NCI-H2196 (cell line): ENCODE data around the gene RAMAC.
"Not testable (repeated sequence)": the region's sequence is repeated elsewhere in the genome, so short reads cannot be mapped to it uniquely, and the experiment has no call there.

Experiments used
- DNase-seq: peaks from one replicate; lab custom pipeline; 2025; ENCODE audit not compliant: unreplicated experiment; lab: John Stamatoyannopoulos, UW

Gene RAMAC

DNA sequence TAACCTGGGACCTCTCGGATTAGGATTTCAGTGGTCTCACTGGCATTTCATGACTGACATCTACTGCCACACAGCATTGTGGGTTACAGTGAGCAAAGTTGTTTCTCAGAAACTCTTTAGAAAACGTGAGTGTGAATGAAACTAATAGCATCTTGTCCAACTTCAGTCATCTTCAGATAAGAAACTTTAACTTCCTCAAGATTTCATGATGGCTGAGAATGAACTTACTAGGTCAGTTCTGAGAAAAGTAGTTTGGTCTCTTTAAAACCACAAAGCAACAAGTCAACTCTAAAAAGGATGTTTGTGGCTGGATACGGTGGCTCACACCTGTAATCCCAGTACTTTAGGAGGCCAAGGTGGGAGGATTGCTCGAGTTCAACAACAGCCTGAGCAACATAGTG lies 19.3 kb upstream of the RAMAC start:
- DNase-seq: no peak

DNA sequence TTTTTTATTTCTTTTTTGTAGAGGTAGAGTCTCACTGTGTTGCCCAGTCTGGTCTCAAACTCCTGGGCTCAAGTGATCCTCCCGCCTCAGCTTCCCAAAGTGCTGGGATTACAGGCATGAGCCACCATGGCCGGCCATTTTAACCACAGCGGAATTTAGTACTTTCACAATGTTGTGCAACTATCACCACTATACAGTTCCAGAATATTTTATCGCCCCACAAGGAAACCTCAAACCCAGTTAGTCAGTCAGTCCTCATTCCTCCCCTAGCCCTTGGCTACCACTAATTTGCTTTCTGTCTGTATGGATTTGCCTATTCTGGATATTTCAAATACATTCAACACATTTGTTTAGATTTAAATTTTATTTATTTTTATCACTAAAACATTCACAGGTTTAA lies 17.9 kb upstream of the RAMAC start:
- no peak for DNase-seq

DNA sequence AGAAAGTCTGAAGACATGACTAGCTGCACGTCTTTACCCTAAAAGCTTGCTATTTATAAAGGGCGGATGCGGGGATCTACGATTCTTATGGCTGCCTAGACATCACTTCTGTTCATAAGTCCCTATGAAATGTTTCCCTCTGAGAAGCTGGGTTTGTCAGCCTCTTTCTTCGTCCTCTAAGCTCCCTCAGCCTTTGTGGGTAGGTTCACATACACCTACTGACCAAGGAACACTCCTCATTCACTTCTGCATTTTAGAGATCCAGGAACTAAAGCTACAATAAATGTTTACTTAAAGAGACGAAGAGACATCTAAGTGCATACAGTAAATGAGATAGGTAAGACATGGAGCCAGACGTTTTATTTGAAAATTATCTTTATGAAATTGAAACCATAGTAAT lies 16.7 kb upstream of the RAMAC start:
- no peak for DNase-seq

DNA sequence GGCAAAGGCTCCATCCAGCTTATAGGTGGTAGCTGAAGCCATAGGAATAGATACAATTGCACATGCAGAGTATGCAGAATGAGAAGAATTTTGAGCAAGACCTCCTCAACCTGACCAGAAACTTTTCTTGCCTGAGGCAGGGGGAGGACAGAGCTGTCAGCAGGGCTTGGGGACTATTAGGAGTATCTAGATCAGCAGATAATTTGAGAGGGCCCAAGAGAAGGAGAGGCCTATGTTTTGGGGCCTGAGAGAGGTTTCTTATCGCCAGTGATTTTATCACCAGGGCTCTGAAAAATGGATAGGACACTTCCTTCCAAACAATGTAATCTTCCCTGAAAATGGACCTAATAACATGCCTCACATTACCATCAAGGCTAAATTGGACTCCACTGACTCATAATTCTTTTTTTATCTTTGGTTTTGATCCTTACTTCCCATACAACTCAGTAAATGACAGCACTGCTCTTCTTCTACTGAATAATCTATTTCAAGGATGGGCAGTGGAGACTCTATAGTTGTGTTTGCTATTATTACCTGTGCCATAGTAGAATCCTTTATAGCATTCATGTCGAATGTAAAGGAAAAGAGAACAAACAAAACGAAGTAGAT lies 15.8 kb upstream of the RAMAC start:
- no peak for DNase-seq

DNA sequence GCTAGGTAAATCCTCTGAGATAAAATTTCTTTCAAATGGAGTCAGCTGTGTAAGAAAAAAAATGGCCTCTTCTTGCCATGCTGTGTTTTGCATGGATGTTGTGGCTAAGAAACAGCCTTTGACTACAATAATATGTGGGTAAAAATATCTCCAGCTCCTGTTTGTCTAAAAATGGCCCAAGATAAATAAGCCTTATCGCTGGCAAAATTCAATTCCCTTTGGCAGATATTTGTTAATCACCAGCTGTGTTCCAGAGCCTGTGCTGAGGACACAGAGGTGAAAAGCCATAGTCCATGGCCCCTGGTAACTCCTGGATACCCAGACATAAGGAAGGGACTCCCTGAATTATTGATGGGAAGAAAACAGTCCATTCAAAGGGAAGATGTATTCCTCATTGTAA lies 15.3 kb upstream of the RAMAC start:
- no peak for DNase-seq

DNA sequence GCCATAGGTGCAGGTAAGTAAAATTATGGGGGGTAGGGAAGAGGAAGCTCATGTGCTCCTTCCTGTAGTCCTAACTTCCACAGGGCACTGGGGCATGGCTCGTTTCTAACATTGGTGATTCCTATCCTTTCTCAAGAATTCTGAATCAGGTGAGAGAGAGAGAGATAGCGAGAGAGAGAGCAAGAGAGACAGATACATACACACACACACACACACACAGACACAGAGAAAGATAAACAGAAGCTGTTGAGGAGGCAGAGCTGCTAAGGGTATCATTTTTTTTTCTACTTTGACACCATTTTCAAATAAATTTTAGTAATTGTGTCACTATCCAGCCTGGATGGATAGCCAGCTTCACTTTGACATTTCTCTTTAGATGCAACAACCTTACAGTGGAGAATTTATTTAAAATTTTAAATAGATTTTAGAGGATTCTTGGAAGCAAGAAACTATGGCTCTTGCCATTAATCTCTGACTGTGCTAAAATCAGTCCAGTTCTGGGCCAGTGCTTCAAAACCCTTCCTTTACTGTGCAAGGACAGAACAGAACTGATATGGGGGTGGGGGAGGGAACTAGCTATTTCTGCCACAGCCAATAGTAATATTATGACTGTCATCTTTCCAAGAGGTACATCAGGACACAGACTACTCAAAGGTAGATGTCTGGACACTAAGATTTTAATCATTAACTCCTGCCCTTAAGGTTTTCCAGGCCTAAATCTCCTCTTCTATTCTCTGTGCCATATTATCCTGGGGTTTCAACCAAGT lies 14.6 kb upstream of the RAMAC start:
- no peak for DNase-seq

DNA sequence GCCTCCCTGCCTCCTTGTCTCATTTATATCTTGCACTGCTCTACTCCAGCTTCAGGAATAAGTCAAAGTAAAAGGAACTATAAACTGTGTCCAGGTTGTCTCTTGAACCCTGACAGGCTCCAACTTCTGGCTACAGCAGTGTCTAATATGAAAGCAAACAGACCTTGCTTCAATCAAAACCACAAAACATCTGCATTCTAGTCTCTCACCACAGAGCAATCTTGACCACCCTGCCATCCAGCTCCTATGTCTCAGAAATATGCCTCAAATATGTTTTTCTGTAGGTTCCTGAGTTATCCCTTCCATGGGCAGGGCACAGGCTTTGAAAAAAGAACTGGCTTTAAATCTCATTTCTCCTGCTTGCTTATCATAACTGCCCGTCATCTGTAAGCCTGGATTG lies 13.0 kb upstream of the RAMAC start:
- no peak for DNase-seq

DNA sequence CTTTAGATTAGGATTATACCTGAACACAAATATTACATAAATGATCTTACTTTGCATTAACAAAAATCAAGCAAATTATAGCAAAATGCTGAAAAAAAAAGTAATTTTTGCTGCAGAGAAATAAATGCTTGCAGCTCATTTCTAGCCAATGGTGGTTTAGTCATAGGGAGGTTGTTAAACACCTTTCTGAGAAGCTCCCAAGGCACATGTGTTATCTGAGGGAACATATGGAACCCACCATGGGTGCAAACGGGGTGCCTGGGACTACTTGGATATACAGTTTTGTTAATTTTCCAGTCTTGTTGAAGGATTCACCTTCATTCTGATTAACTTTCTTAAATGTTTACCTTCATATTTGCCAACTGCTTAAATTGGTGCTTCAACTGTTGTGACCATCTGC lies 8.9 kb upstream of the RAMAC start:
- no peak for DNase-seq

DNA sequence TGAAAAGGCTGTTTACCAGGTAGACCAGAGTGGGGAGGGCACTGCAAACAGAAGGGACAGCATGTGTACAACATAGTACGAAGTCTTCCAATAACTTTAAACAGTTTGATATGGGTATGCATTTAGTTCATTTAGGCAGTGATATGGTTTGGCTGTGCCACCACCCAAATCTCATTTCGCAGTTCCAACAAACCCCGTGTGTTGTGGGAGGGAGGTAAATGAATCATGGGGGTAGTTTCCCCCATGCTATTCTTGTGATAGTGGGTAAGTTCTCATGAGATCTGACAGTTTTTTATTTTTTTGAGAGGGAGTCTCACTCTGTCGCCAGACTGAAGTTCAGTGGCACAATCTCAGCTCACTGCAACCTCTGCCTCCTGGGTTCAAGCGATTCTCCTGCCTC lies 7.6 kb upstream of the RAMAC start:
- no peak for DNase-seq

DNA sequence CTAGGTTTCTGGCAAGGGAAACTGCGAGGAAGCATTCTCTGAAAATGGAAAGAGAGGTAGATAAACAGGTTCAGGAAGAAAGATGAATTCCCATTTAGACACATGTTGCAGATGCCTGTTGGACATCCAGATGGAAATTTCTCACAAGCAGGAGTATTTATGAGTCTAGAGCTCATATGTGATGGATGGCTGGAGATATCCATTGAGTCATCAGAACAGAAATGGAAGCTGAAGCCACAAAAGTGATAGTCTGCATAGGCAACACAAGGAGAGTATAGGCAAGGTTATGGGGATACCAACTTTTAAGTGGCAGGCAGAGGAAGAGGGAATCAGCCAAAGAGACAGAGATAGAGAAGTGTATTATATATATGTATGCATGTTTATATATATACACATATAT lies 6.3 kb upstream of the RAMAC start:
- DNase-seq: no peak

DNA sequence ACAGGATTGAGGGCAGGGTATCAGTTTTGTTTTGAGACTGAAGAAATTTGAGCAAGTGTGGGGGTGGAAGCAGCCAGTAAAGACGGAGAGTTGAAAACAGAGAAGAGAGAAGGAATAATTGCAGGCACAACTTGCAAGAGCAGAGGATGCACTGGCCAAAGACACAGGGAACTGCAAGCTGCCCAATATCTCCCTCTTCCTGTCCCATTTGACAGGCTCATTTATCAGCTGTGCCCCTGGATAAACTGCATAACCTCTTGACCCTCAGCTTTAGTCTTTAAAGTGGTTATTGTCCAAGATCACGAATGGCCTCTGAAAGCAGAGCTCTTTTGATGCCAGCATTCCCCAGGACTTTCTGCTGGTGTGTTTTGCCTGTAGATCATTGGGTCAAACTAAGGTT lies 5.0 kb upstream of the RAMAC start:
- DNase-seq: no peak

DNA sequence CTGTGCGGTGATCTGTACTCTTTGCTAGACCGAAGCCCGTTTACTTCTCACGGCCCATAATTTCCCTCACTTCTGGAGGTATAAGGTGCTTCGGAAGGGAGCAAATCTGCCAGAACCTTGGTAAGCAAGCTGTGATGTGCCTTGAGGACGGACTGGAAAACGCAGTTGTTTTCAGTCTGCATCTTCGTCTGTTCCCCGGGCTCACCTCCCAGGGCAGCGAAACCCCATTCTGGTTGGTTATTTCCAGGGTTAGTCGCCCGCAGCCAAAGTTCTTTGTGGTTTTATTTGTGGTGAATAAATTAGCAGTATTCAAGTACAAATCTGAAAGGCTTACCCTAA lies 401 bp downstream of the RAMAC start:
- DNase-seq: no peak

DNA sequence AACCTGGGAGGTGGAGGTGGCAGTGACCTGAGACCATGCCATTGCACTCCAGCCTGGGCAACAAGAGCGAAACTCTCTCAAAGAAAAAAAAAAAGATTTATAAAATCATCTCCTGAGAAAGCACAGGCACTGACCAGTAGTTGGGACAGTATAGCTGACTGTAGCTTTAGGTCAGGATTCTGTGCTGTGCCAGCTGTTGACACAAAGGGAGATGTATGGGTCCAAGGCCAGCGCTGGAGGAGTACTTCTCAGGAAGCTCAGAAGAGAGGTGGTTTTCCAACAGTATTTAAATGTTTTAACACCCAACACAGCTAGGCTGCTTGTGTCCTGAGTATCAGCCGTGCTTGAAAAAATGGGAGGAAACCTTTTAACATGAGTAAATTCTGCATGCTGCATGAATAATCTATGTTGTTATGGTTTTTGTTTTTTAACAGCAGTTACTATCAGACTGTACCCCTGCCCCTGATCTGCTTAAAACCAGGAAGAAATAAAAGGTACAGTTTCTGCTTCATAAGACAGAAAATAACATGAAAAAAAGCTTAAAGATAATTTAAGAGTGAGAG lies 6.5 kb downstream of the RAMAC start:
- no peak for DNase-seq

DNA sequence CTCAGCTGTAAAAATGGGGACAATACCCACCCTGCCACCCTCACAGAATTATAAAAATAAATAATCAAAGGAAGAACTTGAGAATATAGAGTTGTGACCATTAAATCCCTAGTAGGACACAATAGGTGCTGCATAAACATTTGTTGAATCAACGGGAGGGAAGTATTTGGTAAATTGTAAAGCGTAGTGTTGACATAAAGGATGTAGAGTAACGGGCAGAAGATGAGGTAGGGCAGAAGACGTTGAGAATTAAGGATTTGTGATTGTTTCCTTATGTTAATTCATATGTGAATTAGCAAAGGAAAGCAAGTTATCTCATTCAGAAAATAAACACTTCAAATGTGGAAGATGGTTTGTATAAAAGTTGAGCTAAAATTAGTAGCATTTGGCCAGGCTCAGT lies 7.1 kb downstream of the RAMAC start:
- no peak for DNase-seq

DNA sequence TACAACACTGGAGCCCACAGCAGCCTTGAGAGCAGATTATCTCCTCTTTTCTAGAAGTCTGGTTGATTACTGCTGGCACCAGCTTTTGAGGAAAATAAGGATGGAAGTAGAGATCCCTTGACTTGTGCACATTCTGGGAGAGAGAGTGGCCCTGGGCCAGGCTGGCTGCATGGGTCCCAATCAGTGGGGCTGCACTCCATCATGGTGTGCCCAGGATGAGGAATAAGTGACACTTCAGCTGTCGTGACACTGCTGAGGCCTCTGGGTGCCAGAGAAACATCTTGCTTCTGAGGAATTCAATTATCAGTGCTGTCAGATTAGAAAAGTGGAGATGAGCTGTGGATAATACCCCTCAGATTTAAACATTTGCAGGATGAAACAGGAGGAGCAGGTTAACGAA lies 9.1 kb downstream of the RAMAC start:
- DNase-seq: no peak

DNA sequence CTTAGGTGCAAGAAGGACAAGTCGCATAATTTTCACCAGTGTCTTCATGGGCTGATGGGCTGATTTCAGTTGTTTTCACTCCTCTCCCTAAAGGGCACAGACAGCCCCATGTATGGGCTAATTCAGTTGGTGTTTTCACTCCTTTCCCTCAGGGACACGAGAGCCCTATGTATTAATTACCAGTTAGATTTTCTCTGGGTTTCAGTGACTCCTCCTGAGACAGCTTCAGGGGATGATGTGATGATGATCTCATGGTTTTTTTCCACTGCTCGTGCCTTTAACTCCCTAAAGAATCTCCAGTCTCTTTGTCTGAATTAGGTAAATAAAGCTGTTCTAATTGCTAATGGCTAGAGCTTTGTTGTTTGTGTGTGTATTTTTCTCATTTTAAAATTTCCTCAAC lies 9.9 kb downstream of the RAMAC start:
- no peak for DNase-seq

DNA sequence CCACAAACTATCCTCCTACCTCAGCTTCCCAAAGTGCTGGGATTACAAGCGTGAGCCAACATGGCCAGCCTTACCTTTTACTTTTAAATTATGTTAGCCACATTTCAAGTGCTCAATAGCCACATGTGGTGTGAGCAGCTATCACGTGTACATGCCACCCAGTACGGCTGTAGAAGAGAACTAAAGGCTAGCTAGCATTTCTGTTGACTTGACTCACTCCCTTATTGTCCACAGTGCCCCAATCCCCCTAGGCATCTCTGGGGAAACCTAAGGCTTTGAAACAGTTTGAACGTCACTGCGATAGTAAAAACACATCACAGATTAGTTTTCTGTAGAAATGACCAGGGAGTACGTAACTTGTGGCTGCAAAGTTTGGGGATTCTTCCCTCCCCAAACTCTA lies 13.4 kb downstream of the RAMAC start:
- no peak for DNase-seq

DNA sequence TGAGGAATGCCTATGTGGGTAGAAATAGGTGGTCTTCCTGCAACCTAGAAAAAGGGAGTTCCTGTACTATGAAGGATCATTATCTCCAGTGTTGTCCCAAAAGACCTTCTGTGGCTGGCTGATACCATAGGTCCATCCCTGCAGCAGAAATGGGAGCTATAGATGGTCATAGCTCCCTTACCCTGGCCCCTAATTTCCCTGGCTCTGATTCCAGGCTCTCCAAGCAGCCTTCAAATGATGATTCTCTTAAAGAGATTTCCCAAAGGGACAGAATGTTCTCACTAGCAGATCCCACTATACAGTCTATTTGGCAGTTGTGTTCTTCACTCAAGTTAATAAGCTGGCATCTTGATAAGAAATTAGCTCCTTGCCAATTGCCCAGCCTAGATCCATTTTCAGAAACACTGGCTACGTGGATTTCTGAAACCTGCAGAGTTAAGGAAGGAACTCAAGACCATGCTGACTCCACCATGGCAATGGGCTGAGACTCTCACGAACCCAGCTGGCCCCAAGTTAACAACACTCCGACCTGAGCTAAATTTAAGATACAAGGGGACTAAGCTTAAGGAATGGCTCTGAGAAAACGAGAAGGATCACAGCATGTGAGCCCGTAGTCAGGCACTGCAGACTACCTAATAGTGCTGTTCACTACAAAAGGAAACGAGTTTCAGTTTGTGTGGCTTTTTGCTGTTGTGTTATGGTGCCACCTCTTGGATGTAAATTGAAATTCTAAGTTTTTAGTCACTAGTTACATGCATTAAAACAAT lies 14.1 kb downstream of the RAMAC start:
- peak; percentile 13 for DNase-seq

DNA sequence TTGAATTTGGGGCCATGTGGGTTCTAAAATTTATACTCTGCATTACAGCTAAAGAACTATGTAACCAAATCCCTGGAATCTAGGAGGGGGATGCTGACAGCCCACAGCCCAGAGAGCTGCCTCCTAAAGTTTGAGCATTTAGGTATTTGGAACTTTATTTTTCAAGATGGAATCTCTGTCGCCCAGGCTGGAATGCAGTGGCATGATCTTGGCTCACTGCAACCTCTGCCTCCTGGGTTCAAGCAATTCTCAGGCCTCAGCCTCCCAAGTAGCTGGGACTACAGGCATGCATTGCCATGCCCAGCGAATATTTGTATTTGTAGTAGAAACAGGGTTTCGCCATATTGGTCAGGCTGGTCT lies 14.6 kb downstream of the RAMAC start:
- not testable (repeated sequence) for DNase-seq

DNA sequence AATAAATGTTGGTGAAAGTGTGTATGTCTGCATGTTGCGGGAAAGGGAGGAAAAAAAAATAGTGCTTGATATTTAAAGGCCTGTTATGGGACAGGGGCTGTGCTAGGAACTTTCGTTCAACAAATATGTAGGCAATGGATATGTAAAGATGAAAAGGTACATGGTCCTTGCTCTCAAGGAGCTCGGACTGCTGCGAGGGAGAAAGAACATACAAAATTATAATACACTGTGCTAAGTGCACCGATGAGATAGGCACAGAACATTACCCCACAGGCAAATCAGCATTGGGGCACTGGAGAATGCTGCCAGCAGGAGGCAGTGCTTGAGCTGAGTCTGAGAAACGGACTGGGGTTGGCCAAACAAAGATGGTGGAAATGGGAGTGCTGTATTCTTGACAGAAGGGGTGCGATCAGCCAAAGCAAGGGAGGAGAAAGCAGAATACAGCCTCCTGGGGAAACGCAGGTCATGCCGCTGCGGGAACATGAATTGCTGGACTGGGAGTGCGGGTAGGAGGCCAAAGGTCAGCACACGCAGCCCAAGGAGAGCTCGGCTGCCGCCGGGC lies 24.8 kb downstream of the RAMAC start:
- DNase-seq: peak; percentile 46

DNA sequence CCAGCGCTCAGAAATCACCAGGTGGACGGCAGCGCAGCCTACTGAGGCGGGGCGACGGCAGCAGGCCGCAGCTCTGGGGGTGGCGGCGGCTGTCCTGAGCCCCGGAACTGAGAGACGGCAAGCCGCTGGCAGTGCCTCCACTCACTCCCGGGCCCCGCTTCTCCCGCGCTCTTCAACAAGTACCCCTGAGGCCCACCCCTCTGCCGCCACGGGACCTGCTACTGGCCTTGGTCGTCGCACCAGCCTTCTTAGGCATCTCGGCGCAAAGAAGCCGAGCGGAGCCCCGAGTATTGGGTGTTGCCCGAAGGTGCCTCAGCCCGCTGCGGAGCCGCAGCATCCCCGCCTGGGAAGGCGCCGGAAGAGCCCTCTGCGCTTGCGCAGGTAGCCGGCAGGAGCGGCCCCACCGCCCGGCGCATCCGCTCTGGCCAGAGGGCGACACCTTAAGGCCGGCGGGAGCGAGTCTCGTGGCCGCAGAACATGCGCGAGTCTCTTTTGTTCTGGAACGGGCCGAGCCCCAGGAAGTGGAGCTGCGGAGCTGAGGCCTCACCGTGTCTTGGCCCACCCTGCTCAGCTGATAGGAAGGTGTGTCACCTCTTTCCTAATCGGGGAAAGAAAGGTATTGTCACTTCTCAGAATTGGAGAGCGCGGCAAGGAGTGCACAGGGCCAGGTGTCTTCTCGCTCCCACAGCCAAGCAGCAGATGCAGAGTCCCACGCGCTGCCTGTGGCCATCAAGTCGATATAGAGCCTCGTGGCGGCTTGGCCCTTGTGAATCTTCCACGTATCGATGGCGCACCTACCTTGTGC lies 25.5 kb downstream of the RAMAC start, which contains the start of gene C15orf40:
Gene C15orf40, minus strand, starts transcription at position 369 of the 805 bp plus-strand sequence. Its CDS starts 32 bp downstream, at position 337.
- DNase-seq: peak; percentile 86
